WTC11 (cell line): ENCODE results near the gene FCRL6. TPM values are rescaled to one million over a fixed set of nuclear protein-coding genes. Genes with fewer than 3 reads are reported as not detected.

Experiments used
- ATAC-seq: fragments of 200-7000 bp; cut with Tn5 transposase; 2 replicates; pipeline ENCODE4 v1.10.0; 2021; ENCODE audit warnings: mild to moderate bottlenecking, moderate library complexity
- CTCF ChIA-PET: fragments of 300-600 bp; sonication (Branson Sonifier 250); formaldehyde crosslinking; loops from one replicate; lab custom pipeline; 2021; ENCODE audit warnings: antibody characterized with exemption; lab: Charles Lee
- POLR2A ChIA-PET: fragments of 350-600 bp; sonication (Branson Sonifier 250); formaldehyde crosslinking; loops from one replicate; lab custom pipeline; 2021; ENCODE audit warnings: antibody characterized with exemption; lab: Charles Lee
- DNase-seq: peaks from one replicate; pipeline ENCODE4 v3.0.0; 2021; ENCODE audit warnings: low spot score
- H3K27ac Mint-ChIP-seq: 2 replicates; pipeline ENCODE4 v1.8.0; 2021; ENCODE audit warnings: mixed read lengths
- H3K27me3 Mint-ChIP-seq: 2 replicates; pipeline ENCODE4 v1.8.0; 2021; ENCODE audit warnings: low read depth, mild to moderate bottlenecking, moderate library complexity, mixed read lengths
- H3K36me3 Mint-ChIP-seq: 2 replicates; pipeline ENCODE4 v1.8.0; 2021; ENCODE audit warnings: mixed read lengths
- H3K4me1 Mint-ChIP-seq: 2 replicates; pipeline ENCODE4 v1.8.0; 2022; ENCODE audit warnings: mixed read lengths
- H3K4me3 Mint-ChIP-seq: 2 replicates; pipeline ENCODE4 v1.8.0; 2021; ENCODE audit warnings: mild to moderate bottlenecking, moderate library complexity, mixed read lengths
- H3K9me3 Mint-ChIP-seq: 2 replicates; pipeline ENCODE4 v1.8.0; 2021; ENCODE audit warnings: mixed read lengths
- FOXK1 ChIP-seq: sonication (generic); formaldehyde crosslinking; IDR thresholded peaks from 2 replicates; pipeline ENCODE4 v1.8.0; 2022; ENCODE audit warnings: mild to moderate bottlenecking, moderate library complexity, missing genetic modification reagents
- GTF2I ChIP-seq: fragments of 250-450 bp; sonication (Bioruptor Pico); conservative IDR thresholded peaks from 2 replicates; pipeline ENCODE4 v1.4.0; 2021; ENCODE audit warnings: mild to moderate bottlenecking
- JUN ChIP-seq: sonication (generic); formaldehyde crosslinking; IDR thresholded peaks from 2 replicates; pipeline ENCODE4 v1.8.0; 2023; ENCODE audit warnings: mild to moderate bottlenecking, missing genetic modification reagents
- MXD4 ChIP-seq: fragments of 250-450 bp; sonication (Bioruptor Pico); IDR thresholded peaks from 2 replicates; pipeline ENCODE4 v1.8.0; 2021; ENCODE audit warnings: mild to moderate bottlenecking, moderate library complexity, borderline replicate concordance
- TEAD4 ChIP-seq: sonication (generic); formaldehyde crosslinking; IDR thresholded peaks from 2 replicates; pipeline ENCODE4 v1.8.0; 2022; ENCODE audit warnings: mild to moderate bottlenecking, missing genetic modification reagents
- ZNF138 ChIP-seq: sonication (generic); formaldehyde crosslinking; conservative IDR thresholded peaks from 2 replicates; pipeline ENCODE4 v1.8.1; 2022; ENCODE audit warnings: mild to moderate bottlenecking, moderate library complexity, missing genetic modification reagents
- ZNF671 ChIP-seq: fragments of 250-450 bp; sonication (Bioruptor Pico); IDR thresholded peaks from 2 replicates; pipeline ENCODE4 v1.8.0; 2021; ENCODE audit warnings: mild to moderate bottlenecking
- total RNA-seq: library from RNA; stranded (reverse); gene quantifications from 3 replicates; pipeline ENCODE4 v1.2.3, GENCODE V29; 2021
- TF ChIP-seq, protein P1 (sequence below): sonication (generic); formaldehyde crosslinking; conservative IDR thresholded peaks from 2 replicates; pipeline ENCODE4 v1.8.1; 2023; ENCODE audit warnings: mild to moderate bottlenecking, low read depth, missing genetic modification reagents, moderate library complexity
- TF ChIP-seq, protein P2 (sequence below): sonication (generic); formaldehyde crosslinking; IDR thresholded peaks from 2 replicates; pipeline ENCODE4 v1.8.0; 2022; ENCODE audit warnings: mild to moderate bottlenecking, missing genetic modification reagents
- TF ChIP-seq, protein P3 (sequence below): fragments of 250-450 bp; sonication (Bioruptor Pico); IDR thresholded peaks from 2 replicates; pipeline ENCODE4 v1.9.0; 2021; ENCODE audit warnings: moderate library complexity, mild to moderate bottlenecking, inconsistent platforms, borderline replicate concordance
- TF ChIP-seq, protein P4 (sequence below): sonication (generic); formaldehyde crosslinking; IDR thresholded peaks from 2 replicates; pipeline ENCODE4 v1.8.0; 2023; ENCODE audit warnings: missing genetic modification reagents
- TF ChIP-seq, protein P5 (sequence below): sonication (generic); formaldehyde crosslinking; IDR thresholded peaks from 2 replicates; pipeline ENCODE4 v1.8.1; 2023; ENCODE audit warnings: mild to moderate bottlenecking, missing genetic modification reagents
- TF ChIP-seq, protein P6 (sequence below): sonication (generic); formaldehyde crosslinking; IDR thresholded peaks from 2 replicates; pipeline ENCODE4 v1.8.0; 2023; ENCODE audit warnings: missing genetic modification reagents, mild to moderate bottlenecking, borderline replicate concordance
- TF ChIP-seq, protein P7 (sequence below): sonication (generic); formaldehyde crosslinking; IDR thresholded peaks from 2 replicates; pipeline ENCODE4 v1.8.0; 2022; ENCODE audit warnings: missing genetic modification reagents

Gene FCRL6
- total RNA-seq, 1 experiment from 2014 or later = not detected

DNA sequence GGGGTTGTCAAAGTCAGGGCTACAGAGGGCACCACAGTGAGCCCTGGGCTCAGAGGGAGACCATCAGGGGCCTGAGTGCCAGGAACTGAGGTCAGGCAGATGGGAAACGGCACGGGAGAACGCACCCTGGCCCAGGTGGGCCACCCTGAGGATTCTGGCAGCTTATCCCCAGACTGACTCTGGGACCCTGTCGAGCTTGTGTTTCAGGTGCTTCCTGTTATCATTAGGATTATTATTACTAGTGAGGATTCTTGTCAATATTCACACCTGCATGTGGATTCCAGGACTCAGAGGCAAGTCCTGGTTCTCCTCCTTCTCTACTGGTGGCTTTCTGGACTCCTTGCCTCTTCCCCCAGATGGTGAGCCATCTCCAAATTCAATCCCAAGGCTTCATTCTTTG, 45.1 kb downstream of the FCRL6 start:
- TF ChIP-seq, protein P1, sequence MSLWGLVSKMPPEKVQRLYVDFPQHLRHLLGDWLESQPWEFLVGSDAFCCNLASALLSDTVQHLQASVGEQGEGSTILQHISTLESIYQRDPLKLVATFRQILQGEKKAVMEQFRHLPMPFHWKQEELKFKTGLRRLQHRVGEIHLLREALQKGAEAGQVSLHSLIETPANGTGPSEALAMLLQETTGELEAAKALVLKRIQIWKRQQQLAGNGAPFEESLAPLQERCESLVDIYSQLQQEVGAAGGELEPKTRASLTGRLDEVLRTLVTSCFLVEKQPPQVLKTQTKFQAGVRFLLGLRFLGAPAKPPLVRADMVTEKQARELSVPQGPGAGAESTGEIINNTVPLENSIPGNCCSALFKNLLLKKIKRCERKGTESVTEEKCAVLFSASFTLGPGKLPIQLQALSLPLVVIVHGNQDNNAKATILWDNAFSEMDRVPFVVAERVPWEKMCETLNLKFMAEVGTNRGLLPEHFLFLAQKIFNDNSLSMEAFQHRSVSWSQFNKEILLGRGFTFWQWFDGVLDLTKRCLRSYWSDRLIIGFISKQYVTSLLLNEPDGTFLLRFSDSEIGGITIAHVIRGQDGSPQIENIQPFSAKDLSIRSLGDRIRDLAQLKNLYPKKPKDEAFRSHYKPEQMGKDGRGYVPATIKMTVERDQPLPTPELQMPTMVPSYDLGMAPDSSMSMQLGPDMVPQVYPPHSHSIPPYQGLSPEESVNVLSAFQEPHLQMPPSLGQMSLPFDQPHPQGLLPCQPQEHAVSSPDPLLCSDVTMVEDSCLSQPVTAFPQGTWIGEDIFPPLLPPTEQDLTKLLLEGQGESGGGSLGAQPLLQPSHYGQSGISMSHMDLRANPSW = no peak
- TF ChIP-seq TEAD4 (CRISPR knock-in tag) = no peak
- TF ChIP-seq ZNF671 (CRISPR knock-in tag) = no peak
- no peak for TF ChIP-seq FOXK1
- TF ChIP-seq, protein P2, sequence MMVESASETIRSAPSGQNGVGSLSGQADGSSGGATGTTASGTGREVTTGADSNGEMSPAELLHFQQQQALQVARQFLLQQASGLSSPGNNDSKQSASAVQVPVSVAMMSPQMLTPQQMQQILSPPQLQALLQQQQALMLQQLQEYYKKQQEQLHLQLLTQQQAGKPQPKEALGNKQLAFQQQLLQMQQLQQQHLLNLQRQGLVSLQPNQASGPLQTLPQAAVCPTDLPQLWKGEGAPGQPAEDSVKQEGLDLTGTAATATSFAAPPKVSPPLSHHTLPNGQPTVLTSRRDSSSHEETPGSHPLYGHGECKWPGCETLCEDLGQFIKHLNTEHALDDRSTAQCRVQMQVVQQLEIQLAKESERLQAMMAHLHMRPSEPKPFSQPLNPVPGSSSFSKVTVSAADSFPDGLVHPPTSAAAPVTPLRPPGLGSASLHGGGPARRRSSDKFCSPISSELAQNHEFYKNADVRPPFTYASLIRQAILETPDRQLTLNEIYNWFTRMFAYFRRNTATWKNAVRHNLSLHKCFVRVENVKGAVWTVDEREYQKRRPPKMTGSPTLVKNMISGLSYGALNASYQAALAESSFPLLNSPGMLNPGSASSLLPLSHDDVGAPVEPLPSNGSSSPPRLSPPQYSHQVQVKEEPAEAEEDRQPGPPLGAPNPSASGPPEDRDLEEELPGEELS (CRISPR knock-in tag) = no peak
- TF ChIP-seq, protein P3, sequence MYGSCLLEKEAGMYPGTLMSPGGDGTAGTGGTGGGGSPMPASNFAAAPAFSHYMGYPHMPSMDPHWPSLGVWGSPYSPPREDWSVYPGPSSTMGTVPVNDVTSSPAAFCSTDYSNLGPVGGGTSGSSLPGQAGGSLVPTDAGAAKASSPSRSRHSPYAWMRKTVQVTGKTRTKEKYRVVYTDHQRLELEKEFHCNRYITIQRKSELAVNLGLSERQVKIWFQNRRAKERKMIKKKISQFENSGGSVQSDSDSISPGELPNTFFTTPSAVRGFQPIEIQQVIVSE (CRISPR knock-in tag) = no peak
- TF ChIP-seq JUN (CRISPR knock-in tag) = no peak
- TF ChIP-seq, protein P4, sequence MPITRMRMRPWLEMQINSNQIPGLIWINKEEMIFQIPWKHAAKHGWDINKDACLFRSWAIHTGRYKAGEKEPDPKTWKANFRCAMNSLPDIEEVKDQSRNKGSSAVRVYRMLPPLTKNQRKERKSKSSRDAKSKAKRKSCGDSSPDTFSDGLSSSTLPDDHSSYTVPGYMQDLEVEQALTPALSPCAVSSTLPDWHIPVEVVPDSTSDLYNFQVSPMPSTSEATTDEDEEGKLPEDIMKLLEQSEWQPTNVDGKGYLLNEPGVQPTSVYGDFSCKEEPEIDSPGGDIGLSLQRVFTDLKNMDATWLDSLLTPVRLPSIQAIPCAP = no peak
- TF ChIP-seq, protein P5, sequence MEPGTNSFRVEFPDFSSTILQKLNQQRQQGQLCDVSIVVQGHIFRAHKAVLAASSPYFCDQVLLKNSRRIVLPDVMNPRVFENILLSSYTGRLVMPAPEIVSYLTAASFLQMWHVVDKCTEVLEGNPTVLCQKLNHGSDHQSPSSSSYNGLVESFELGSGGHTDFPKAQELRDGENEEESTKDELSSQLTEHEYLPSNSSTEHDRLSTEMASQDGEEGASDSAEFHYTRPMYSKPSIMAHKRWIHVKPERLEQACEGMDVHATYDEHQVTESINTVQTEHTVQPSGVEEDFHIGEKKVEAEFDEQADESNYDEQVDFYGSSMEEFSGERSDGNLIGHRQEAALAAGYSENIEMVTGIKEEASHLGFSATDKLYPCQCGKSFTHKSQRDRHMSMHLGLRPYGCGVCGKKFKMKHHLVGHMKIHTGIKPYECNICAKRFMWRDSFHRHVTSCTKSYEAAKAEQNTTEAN (CRISPR knock-in tag) = no peak
- TF ChIP-seq ZNF138 (CRISPR knock-in tag) = no peak
- TF ChIP-seq MXD4 (CRISPR knock-in tag) = no peak
- TF ChIP-seq, protein P6, sequence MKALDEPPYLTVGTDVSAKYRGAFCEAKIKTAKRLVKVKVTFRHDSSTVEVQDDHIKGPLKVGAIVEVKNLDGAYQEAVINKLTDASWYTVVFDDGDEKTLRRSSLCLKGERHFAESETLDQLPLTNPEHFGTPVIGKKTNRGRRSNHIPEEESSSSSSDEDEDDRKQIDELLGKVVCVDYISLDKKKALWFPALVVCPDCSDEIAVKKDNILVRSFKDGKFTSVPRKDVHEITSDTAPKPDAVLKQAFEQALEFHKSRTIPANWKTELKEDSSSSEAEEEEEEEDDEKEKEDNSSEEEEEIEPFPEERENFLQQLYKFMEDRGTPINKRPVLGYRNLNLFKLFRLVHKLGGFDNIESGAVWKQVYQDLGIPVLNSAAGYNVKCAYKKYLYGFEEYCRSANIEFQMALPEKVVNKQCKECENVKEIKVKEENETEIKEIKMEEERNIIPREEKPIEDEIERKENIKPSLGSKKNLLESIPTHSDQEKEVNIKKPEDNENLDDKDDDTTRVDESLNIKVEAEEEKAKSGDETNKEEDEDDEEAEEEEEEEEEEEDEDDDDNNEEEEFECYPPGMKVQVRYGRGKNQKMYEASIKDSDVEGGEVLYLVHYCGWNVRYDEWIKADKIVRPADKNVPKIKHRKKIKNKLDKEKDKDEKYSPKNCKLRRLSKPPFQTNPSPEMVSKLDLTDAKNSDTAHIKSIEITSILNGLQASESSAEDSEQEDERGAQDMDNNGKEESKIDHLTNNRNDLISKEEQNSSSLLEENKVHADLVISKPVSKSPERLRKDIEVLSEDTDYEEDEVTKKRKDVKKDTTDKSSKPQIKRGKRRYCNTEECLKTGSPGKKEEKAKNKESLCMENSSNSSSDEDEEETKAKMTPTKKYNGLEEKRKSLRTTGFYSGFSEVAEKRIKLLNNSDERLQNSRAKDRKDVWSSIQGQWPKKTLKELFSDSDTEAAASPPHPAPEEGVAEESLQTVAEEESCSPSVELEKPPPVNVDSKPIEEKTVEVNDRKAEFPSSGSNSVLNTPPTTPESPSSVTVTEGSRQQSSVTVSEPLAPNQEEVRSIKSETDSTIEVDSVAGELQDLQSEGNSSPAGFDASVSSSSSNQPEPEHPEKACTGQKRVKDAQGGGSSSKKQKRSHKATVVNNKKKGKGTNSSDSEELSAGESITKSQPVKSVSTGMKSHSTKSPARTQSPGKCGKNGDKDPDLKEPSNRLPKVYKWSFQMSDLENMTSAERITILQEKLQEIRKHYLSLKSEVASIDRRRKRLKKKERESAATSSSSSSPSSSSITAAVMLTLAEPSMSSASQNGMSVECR (CRISPR knock-in tag) = no peak
- TF ChIP-seq GTF2I = no peak
- TF ChIP-seq, protein P7, sequence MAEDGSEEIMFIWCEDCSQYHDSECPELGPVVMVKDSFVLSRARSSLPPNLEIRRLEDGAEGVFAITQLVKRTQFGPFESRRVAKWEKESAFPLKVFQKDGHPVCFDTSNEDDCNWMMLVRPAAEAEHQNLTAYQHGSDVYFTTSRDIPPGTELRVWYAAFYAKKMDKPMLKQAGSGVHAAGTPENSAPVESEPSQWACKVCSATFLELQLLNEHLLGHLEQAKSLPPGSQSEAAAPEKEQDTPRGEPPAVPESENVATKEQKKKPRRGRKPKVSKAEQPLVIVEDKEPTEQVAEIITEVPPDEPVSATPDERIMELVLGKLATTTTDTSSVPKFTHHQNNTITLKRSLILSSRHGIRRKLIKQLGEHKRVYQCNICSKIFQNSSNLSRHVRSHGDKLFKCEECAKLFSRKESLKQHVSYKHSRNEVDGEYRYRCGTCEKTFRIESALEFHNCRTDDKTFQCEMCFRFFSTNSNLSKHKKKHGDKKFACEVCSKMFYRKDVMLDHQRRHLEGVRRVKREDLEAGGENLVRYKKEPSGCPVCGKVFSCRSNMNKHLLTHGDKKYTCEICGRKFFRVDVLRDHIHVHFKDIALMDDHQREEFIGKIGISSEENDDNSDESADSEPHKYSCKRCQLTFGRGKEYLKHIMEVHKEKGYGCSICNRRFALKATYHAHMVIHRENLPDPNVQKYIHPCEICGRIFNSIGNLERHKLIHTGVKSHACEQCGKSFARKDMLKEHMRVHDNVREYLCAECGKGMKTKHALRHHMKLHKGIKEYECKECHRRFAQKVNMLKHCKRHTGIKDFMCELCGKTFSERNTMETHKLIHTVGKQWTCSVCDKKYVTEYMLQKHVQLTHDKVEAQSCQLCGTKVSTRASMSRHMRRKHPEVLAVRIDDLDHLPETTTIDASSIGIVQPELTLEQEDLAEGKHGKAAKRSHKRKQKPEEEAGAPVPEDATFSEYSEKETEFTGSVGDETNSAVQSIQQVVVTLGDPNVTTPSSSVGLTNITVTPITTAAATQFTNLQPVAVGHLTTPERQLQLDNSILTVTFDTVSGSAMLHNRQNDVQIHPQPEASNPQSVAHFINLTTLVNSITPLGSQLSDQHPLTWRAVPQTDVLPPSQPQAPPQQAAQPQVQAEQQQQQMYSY (CRISPR knock-in tag) = no peak
- H3K9me3 Mint-ChIP-seq = no peaks in the 10 kb centered on the region
- H3K27ac Mint-ChIP-seq = no peak overlapping the region
- H3K36me3 Mint-ChIP-seq = no peaks in the 10 kb centered on the region
- ChIA-PET POLR2A (no interaction called here), CTCF (interaction anchor here (0.6 to 1.8 kb wide), 3 partner anchors 25 to 315 kb away, joined by 3 to 5 read pairs (median 3); no protein-coding TSS in a partner anchor)
- H3K4me3 Mint-ChIP-seq = no peak overlapping the region
- H3K27me3 Mint-ChIP-seq = peaks cover 7% of the 10 kb centered on the region; the same call in 1 of the 2 replicates
- DNase-seq = no peak
- no peak for ATAC-seq
- H3K4me1 Mint-ChIP-seq = no peaks in the 10 kb centered on the region
